GM21717 (cell line): ENCODE results near the gene CDYL.

ENCODE experiments used
- ATAC-seq: cut with Tn5 transposase; IDR thresholded peaks from one replicate; pipeline ENCODE4 v1.9.1; 2021; ENCODE audit warnings: mild to moderate bottlenecking, moderate library complexity; ENCODE audit not compliant: unreplicated experiment

CDYL gene

GRCh38 chr6:4776131-4776492 is at the start of gene CDYL:
TSS of gene CDYL (plus strand) at chr6:4776404. CDS start at chr6:4776784, 380 bp downstream.
- ATAC-seq = peak; percentile 50

- ATAC-seq = no peak
These were observed 49.6 kb upstream of the CDYL start for GRCh38 chr6:4726645-4727044.

- no peak for ATAC-seq
These were observed 49.0 kb upstream of the CDYL start for GRCh38 chr6:4727217-4727616.

- ATAC-seq = no peak
These were observed 48.4 kb upstream of the CDYL start for GRCh38 chr6:4727671-4728435.

GRCh38 chr6:4728436-4728769 is 47.8 kb upstream of the CDYL start:
- ATAC-seq = no peak

- ATAC-seq = no peak
These were observed 47.3 kb upstream of the CDYL start for GRCh38 chr6:4728926-4729325.

GRCh38 chr6:4731996-4732395 is 44.2 kb upstream of the CDYL start:
- ATAC-seq = no peak

GRCh38 chr6:4732691-4733315 is 43.4 kb upstream of the CDYL start:
- no peak for ATAC-seq

- no peak for ATAC-seq
These were observed 39.8 kb upstream of the CDYL start for GRCh38 chr6:4736371-4736873.

- no peak for ATAC-seq
These were observed 36.2 kb upstream of the CDYL start for GRCh38 chr6:4740032-4740431.

- ATAC-seq = no peak
These were observed 33.1 kb upstream of the CDYL start for GRCh38 chr6:4743062-4743461.

- no peak for ATAC-seq
These were observed 32.3 kb upstream of the CDYL start for GRCh38 chr6:4743926-4744325.

GRCh38 chr6:4747588-4747987 is 28.6 kb upstream of the CDYL start:
- ATAC-seq = no peak

GRCh38 chr6:4751823-4752464 is 24.3 kb upstream of the CDYL start:
- no peak for ATAC-seq

GRCh38 chr6:4756247-4756646 is 20.0 kb upstream of the CDYL start:
- no peak for ATAC-seq

GRCh38 chr6:4759997-4760396 is 16.2 kb upstream of the CDYL start:
- ATAC-seq = no peak

GRCh38 chr6:4760773-4761172 is 15.4 kb upstream of the CDYL start:
- ATAC-seq = no peak

GRCh38 chr6:4762294-4762693 is 13.9 kb upstream of the CDYL start:
- no peak for ATAC-seq

- no peak for ATAC-seq
These were observed 12.3 kb upstream of the CDYL start for GRCh38 chr6:4763921-4764320.

GRCh38 chr6:4768815-4769214 is 7.4 kb upstream of the CDYL start:
- ATAC-seq = no peak

- no peak for ATAC-seq
These were observed 3.5 kb upstream of the CDYL start for GRCh38 chr6:4772750-4773149.

- no peak for ATAC-seq
These were observed 3.0 kb upstream of the CDYL start for GRCh38 chr6:4773181-4773580.
